ENCODE measurements around the gene UHRF1. TPM values are rescaled to one million over a fixed set of nuclear protein-coding genes. Genes with fewer than 3 reads are reported as not detected.

Gene UHRF1
- total RNA-seq, 1 experiment from 2014 or later = 53.6 TPM

DNA sequence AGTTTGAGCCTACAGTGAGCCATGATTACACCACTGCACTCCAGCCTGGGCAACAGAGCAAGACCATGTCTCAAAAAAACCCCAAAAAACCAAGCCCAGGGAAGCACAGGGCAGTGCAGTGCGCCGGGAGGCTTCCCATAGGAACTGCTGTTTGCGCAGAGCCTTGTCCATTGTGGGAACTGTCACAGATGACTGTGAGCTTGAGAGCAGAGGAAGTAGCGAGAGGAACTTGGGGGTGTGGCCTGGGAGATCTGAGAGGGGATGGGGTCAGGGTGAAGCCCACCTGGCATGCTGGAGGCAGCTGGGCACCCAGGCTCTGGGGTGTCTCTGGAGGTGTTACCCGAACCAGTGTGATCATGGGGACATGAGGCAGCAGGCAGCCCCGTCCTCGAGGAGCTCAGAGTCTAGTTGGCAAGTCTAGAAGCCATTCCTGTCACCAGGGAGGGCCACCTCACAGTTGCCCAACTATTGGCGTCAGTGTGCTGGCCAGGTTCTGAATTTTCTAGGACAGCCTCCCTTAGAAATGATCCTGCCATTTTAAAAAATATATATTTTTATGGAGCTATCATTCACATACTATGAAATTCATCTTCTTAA, 70.0 kb downstream of the UHRF1 start:
- POLR2A ChIA-PET = interaction anchor here (0.6 kb wide), 1 partner anchor 214 kb away, joined by 4 read pairs; no protein-coding TSS in a partner anchor
- H3K36me3 ChIP-seq (ENCODE audit: control insufficient read depth, insufficient read depth, low read length) = no peaks in the 10 kb centered on the region
- H3K9me3 ChIP-seq (ENCODE audit: control insufficient read depth, insufficient read depth, low read depth, low read length) = no peaks in the 10 kb centered on the region
- no peaks in the 10 kb centered on the region for H3K27me3 ChIP-seq (ENCODE audit: control insufficient read depth, insufficient read depth, low read length)
- TF ChIP-seq REST (IDR thresholded peaks at IDR 0.05; ENCODE audit: insufficient read depth in 1 of 2, low read depth in 2 of 2, low read length in 1 of 2) (no peak), CTCF (IDR thresholded peaks at IDR 0.05) (no peak), TCF7L2 (IDR thresholded peaks at IDR 0.05; ENCODE audit: low read depth, low read length) (no peak), POLR2AphosphoS5 (IDR thresholded peaks at IDR 0.05; ENCODE audit: low read depth, low read length) (no peak), SIN3A (IDR thresholded peaks at IDR 0.05; ENCODE audit: borderline replicate concordance, insufficient read depth, low read depth, low read length) (no peak)
- H3K4me1 ChIP-seq (ENCODE audit: control insufficient read depth, insufficient read depth, low read length) = peaks cover 17% of the 10 kb centered on the region
- CTCF ChIA-PET = no interaction called here
- DNase-seq (ENCODE audit: low read depth, low spot score) (no peak), ATAC-seq (no peak)
- BruUV-seq (replicated peaks) = no TSS peak
- in situ Hi-C loops (cut with HindIII; ENCODE audit: low pct_unique_long_range_greater_than_20kb, low sequenced_read_pairs) = no loop called here
- H3K27ac ChIP-seq (ENCODE audit: low read length) = no peak overlapping the region
- intact Hi-C loops (cut with micrococcal nuclease; ENCODE audit: unreplicated experiment) = loop anchor here (10.0 kb wide), 1 partner anchor 55 kb away; no protein-coding TSS in a partner anchor
- no peak overlapping the region for H3K4me3 ChIP-seq (ENCODE audit: low read depth in 2 of 2, low read length in 2 of 2)

- ChIA-PET CTCF (interaction anchor here (0.7 kb wide), 1 partner anchor 22 kb away, joined by 5 read pairs; no protein-coding TSS in a partner anchor), POLR2A (interaction anchor here (0.6 kb wide), 1 partner anchor 213 kb away, joined by 4 read pairs; no protein-coding TSS in a partner anchor)
- Histone ChIP-seq H3K4me1 (ENCODE audit: control insufficient read depth, insufficient read depth, low read length) (peaks cover 12% of the 10 kb centered on the region), H3K27ac (ENCODE audit: low read length) (no peak overlapping the region), H3K36me3 (ENCODE audit: control insufficient read depth, insufficient read depth, low read length) (no peaks in the 10 kb centered on the region), H3K9me3 (ENCODE audit: control insufficient read depth, insufficient read depth, low read depth, low read length) (no peaks in the 10 kb centered on the region), H3K27me3 (ENCODE audit: control insufficient read depth, insufficient read depth, low read length) (no peaks in the 10 kb centered on the region), H3K4me3 (ENCODE audit: low read depth in 2 of 2, low read length in 2 of 2) (no peak overlapping the region)
- no peak for ATAC-seq
- no TSS peak for BruUV-seq (replicated peaks)
- TF ChIP-seq CTCF (IDR thresholded peaks at IDR 0.05) (no peak), TCF7L2 (IDR thresholded peaks at IDR 0.05; ENCODE audit: low read depth, low read length) (no peak), REST (IDR thresholded peaks at IDR 0.05; ENCODE audit: insufficient read depth in 1 of 2, low read depth in 2 of 2, low read length in 1 of 2) (no peak), SIN3A (IDR thresholded peaks at IDR 0.05; ENCODE audit: borderline replicate concordance, insufficient read depth, low read depth, low read length) (no peak), POLR2AphosphoS5 (IDR thresholded peaks at IDR 0.05; ENCODE audit: low read depth, low read length) (no peak)
- intact Hi-C loops (cut with micrococcal nuclease; ENCODE audit: unreplicated experiment) (no loop called here), in situ Hi-C loops (cut with HindIII; ENCODE audit: low pct_unique_long_range_greater_than_20kb, low sequenced_read_pairs) (no loop called here)
- no peak for DNase-seq (ENCODE audit: low read depth, low spot score)
These were observed 70.8 kb downstream of the UHRF1 start for GRCh38 chr19:4980067-4980466.
